GM21367 (cell line): ENCODE measurements around the gene PHC2.

Experiments
- ATAC-seq: cut with Tn5 transposase; IDR thresholded peaks from one replicate; pipeline ENCODE4 v1.9.1; 2021; ENCODE audit not compliant: unreplicated experiment

The PHC2 gene

DNA sequence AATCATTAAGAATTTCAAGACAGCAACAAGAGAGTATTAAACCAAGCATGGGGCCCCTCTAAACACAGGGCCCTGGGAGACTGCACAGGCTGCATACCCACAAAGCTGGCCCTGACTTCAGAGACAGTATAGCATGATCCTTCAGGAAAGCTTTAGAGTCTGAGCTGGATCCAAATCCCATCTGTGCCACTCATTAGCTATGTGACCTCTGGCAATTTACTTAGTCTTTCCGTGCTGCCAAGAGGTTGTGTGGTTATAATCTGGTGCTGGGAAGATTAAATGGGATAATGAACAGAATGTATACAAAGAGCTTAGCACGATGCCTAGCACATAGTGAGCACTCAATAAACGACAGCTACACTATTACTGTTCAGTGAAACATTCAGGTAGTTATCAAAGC lies 4.0 kb downstream of the PHC2 start:
- ATAC-seq = no peak

DNA sequence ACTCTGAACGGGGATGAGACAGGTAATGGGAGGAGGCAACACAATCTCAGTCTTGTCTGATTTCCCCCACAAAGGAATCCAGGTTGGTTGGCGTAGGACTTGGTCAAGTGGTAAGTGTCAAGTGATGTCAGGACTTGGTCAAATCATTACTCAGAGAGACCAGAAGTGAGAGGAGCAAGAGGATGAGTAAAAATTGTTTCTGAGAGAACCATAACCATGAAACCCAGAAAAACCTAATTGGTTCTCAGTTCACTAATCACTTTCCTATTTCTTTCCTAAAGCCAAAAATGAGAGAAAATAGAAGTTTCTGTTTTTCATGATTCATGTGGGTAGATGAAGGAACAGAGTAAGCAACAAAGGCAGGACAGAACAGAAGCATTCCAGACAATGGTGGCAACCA lies 5.0 kb downstream of the PHC2 start:
- no peak for ATAC-seq

DNA sequence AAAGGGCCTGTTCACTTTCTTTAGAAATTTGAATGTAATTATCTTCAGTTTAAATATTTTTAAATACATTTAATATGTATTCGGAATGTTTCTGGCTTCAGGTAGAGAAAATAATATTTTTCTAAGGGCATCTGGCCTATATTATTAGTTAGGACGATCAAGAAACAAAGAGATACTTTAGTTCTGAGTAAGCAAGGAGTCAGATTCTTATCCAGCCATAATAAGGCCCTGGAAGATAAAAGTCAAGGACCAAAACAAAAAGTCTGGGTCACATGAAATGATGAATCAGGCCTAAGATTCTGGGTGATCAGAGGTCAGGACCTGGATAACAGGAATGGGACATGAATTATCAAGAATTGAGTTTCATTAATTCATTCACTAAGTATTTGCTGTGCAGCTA lies 6.3 kb downstream of the PHC2 start:
- ATAC-seq = no peak

DNA sequence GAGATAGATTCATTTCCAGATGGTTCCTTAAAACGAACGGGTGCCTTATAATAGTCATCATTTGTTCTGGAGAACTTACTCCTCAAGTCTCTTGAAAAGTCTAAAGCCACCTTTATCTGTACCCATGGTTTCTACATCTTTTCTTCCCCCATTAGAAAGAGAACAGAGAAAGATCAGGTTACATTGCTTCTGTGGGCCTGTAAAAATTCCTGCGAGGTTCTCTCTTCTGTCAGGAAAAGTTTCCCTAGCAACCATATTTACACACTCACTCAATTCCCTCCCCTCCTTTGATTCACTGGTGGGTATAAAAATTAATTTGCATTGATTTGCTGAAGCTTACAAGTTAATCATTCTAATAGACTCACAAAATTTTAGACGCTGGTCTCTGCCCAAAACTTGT lies 6.7 kb downstream of the PHC2 start:
- ATAC-seq = no peak

DNA sequence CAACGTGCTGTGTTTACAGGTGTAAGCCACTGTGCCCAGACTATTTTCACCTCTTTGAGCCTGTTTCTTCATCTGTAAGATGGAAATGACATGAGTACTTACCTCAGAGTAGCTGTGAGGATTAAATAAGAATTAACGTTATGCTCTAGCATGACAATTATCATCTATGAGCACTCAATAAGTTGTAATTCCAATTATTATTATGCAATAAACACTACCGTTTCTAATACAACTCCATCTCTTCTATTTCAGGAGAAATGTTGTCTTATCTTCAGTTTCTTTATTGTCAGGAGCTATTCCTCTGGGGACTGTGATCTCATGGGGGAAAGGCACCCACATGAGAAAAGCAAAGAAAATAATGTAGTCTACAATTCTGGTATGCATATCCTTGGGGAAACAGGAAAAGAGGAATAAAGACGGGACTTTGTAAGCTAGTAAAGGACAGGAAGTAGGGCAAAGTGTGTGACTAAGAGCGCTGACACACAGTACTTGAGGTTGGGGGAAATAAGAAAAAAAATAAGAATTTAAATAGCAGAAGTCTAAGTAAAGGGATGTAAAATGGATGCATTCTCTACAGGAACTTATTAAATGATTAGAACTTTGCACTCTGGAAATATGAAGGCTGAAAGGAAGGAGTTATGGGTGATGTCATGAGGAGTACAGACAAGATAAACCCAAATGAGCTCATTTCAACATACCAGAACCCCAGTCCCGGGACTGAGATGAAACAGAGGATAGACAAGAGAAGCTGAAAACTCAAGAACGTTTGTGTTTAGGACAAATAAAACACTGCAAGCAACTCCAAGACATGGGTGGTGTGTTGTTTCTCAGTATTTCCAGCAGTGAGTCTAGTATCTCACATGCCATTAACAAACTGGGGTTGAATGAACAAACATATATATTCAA lies 9.8 kb downstream of the PHC2 start:
- no peak for ATAC-seq

DNA sequence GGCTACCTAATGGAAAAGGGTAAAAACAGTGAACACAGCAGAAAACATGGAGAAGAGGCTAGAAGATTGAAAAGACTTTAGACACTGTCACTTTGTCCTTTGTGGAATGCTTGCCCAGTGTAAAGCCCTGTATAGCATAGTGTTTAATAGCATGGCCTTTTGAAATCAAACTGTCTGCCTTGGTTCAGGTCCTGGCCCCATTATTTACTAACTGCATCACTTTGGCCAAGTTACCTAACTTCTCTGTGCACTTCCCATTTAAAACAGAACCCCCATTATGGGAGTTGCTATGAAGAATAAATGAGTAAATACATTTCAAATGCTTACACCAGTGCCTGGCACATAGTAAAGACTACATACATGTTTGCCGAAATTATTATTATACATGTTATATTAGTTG lies 12.1 kb downstream of the PHC2 start:
- no peak for ATAC-seq

DNA sequence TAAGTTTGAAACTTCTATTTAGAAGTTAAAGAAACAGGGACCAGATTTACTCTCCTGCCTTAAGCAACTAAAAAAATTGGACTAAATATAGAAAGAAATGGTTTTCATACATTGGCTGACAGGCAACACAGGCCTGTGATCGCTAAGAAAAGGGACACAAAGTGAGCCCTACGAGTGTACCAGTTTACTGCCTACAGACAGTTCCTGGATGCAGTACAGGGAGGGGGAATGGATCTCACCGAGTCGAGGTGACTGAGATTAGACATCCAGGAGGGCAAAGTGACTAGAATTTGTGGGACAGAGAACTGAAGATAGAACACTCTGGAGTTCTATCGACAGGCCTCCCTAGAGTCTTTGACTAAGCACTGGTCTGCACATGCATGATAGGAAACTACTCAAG lies 16.0 kb downstream of the PHC2 start:
- no peak for ATAC-seq

DNA sequence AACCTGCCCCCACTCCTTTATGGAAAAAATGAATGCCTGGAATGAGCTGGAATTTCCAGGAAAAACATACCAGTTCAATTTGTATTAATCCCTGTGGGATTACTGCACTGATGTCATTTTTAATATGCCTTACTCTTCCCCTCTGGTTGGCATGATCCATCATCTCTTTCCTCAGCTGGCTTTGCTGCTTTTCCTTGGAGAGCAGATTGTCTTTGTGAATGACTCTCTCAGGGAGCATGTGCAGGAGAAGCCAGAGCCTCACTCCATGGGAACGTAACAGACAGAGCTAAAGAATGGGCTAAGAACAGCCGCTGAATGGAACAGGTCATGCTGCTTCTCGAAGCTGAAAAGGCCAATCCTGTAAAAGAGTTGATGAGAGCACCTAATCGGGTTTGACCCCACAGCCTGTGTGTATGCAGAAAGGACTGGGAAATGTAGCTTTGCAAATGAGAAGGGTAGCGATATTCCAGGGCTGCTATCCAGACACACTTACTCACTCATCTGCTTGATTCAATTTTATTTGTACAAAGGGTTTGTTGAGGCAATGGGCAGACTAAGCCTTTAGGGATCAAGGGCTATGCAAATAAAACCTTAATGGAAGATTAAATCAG lies 20.7 kb downstream of the PHC2 start:
- ATAC-seq = no peak

DNA sequence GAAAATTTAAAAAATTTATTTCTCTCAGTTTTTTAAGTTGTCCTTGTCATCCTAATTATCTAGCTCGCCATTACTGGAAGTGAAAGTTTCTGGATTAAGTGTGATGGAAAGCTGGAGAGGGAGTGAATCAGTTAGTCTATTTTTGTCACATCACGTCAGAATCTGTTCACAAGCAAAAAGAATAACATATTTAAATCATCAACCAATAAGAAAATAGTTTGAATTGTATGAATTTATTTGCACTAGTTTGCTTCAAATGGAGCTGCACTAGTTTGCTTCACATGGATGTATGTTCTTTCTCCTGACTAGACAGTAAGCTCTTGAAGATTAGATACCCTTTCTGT lies 22.8 kb downstream of the PHC2 start:
- ATAC-seq = no peak

DNA sequence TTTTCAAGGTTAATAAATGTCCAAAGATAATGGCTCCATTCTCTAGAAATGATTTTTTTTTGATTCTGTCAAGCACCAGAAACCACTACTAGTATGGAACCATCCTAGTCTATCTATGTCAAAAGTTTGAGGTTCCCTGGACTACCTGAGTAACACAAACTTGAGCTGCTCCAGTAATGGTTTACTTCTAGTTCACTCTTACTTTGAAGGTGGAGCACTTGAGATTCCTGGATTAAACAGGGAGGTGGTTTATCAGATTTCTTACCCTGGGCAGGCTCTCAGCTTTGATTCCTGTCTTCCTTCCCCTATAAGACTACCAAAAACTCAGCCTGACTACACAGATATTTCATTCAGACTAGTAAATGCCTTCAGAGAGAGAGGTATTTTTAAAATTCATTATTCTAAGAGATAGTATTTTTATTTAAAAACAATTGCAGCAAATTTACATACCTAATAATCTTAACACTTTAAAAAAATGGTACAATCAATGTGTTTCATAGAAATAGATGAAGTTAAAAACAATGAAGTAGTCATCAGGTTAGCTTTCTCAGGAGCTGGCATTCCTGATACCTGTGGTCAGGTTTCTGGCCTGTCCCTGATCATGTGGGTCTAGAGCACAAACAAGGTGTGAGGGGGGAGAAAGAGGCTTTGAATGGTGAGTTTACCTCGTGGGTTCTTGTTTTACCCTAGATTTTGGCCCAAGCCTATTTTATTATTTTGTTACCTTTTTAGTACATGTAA lies 23.4 kb downstream of the PHC2 start:
- no peak for ATAC-seq

DNA sequence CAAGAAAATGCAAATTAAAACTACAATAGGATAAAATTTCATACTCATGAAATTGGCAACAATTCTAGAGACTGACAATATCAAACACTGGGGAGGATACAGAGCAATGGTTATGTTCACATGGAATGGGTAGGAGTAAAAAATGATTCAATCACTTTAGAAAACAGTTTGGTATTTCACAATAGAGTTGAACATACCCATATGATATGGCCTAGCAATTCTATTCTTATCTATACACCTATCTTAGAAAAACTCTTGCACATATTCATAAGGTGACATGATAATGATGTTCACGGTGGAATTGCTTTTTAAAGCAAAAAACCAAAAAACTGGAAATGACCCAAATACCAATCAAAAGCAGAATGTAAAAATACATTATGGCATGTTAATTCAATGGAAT lies 28.7 kb downstream of the PHC2 start:
- ATAC-seq = no peak

DNA sequence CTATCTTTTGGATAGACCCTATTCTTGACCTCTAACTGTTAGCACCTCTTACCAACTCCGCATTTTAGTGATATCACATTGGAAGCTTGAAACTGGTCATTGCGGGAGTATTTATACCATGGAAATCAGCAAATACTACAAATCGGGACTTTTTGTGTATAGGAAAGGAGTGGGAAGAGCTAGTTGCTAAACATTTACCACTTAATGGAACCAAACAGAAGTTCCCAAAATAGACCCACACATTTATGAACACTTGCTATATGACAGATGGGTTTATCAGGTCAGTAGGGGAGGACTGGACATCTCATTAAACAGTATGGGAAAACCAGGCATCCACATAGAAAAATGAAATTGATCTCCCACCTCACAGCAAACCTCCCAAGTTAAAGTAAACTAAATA lies 29.4 kb downstream of the PHC2 start:
- ATAC-seq = no peak

DNA sequence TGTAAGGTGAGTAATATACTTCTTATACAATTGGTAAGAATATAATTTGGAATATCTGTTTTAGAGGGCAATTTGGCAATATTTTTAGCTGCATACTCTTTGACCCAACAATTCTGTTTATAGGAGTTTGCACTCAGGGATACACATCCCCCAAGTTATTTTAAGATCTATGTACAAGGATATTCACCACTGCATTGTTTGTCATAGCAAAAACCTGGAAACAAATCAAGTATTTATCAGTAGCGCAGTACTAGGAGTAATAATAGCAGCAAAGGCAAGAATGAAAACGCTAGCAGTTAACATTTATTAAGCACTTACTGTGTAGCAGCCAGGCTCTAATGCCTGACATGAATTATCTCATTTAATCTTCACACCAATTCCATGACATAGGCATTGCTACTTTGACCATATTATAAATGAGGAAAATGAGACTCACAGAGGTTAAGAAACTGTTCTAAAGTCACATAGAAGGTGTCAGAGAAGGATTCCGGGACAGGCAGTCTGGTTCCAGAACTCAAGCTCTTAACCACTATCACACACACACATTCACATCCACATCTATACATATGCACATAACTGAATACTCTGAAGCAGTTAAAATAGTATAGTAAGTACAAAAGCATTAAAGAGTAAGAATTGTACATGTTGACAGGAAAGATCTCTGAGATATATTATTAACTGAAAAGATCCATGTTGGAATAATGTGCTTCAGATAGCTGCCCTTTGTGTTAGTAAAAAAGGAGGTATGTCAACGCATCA lies 30.6 kb downstream of the PHC2 start:
- ATAC-seq = no peak

DNA sequence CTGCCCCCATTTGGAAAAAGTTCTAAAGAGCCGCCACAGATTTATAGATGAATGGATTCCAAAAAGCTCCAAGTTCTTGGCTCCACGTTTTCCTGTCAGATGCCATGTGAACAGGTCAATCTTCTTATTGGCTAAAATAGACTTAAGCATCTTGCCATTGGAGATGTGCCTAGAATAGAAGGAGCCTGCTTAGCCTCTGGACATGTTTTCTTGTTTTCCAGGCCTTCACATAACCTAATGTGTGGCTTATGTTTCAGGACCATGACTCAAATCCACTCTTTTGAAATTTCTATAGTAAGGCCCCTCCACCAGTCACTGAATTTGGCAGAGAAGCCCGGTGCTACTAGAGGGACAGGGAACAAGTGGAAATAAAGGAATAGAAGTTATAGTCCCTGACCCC lies 31.5 kb downstream of the PHC2 start:
- ATAC-seq = no peak

DNA sequence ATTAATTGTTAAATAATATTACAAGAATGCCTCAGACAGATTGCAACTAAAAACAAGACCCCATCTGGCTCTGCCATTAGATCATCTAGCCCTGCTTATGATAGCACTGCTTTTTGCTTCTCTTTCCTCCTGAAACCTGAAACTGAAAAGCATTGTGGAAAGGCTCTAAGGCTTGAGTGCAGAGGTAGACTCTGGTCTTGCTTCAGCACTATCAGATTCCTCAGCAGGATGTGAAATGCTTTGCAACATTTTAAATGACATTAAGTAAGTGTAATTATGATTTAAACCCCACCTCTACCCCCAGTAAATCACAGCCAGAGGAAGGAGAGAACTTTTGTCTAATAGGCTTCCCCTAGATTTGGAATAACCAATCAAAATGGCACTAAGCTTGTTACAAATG lies 32.9 kb downstream of the PHC2 start:
- no peak for ATAC-seq

DNA sequence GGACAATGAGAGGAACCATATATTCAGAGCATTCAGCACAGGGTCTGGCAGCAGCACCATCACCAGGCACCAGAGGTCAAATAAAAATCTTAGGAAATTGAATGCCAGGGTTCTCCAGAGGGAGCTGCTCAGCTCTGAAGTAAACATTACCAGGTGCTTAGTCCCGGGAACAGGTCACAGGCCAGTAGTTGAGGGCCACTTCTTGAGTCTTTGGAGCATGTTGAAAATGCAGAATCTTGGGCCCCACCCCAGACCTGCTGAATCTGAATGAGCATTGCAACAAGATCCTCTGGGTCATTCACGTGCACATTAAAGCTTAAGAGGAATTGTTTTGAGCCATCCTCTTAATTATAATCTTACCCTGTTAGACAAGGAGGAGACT lies 33.8 kb downstream of the PHC2 start:
- no peak for ATAC-seq

DNA sequence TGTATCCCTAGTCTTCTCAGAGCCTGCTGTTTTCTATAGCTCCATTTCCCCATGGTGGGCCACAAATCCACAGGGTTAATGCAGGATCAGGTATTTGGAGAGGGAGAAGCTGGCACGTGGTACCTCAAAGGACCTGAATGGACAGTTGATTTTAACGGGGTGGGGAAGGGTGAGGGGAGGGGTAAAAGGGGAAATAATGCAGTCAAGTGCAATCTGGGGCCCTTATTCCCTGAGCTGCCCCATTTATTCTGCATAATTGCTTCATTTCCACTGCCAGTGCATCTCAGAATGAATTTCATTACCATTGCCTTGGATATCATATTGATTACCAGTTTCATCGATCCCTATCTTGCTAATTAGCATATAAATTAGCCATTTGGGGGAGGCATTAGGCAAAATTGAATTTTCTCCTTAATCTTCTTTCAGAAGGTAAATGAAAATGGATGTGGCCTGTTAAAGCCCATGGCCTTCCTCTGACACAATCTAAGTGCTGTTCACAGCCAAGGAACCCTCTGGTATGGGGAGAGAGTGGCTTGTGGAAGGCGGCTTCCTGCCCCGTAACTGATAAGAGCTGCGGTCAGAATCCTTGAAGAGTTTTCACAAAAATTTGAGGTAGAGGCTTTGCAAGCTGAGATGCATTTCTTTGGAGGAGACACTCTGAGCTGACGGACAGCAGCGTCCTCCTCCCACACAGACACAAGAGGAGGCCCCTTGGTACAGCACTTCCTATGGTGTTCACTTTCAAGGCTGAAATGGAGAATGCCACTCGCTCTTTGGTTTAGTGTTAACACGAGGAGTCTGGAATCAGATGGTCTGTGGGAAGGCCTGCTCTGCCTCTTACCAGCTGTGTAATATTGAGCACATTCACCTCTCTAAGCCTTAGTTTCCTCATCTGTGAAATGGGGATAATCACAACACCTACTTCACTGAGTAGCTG lies 34.4 kb downstream of the PHC2 start:
- ATAC-seq = no peak

DNA sequence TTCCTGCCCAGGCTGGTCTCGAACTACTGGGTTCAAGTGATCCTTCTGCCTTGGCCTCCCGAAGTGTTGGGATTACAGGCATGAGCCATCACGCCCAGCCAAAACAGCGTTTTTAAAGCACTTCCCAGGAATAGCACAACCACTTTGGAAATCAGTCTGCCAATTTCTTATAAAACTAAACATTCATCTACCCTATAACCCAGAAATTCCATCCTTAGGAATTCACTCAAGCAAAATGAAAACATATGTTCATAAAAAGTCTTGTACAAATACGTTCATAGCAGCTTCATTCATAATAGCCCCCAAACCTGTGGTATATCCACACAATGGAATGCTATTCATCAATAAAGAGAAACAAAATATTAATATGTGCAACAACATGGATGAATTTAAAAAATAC lies 36.1 kb downstream of the PHC2 start:
- no peak for ATAC-seq

DNA sequence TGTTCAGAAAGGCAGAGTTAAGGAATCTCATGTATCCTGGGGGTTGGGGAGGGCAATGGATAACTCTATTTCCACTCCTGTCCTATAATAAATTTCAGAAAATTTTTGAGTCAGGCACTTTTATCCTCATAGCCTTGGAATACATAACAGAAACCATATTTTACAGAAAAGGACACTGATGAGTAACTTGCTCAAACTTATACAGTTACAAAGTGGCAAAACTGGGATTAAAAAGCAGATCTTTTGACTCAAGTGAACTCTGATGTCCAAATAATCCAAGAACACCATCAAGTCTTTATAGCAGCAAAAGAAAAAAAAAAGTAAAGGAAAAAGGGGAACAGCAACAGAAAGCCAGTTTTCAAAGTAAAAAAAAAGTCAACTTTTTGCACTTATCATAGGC lies 36.9 kb downstream of the PHC2 start:
- no peak for ATAC-seq

DNA sequence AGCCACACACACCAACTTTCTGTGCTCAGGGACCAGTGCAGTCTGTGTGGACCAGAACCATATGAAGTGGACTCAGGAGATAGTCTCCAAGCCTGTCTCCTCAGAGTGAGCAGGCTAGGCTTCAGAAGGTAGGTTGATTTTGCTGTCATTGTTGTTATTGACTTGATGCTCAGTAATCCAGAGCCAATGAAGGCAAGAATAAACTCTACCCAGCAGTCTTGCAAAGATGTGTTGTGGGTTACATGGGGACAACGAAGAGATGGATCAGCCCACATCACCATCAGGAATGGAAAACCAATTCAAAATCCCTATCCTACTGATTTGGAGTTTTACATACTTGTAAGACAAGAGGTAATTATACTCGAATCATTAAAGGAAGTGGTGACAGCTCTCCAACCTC lies 37.4 kb downstream of the PHC2 start:
- ATAC-seq = no peak
